GM18511 (cell line): ENCODE results near the gene HMGCL.
"Not testable (repeated sequence)": the region's sequence is repeated elsewhere in the genome, so short reads cannot be mapped to it uniquely, and the experiment has no call there.

Source experiments
- ATAC-seq: cut with Tn5 transposase; IDR thresholded peaks from one replicate; pipeline ENCODE4 v1.9.1; 2021; ENCODE audit warnings: mild to moderate bottlenecking, moderate library complexity; ENCODE audit not compliant: unreplicated experiment

Gene HMGCL

DNA sequence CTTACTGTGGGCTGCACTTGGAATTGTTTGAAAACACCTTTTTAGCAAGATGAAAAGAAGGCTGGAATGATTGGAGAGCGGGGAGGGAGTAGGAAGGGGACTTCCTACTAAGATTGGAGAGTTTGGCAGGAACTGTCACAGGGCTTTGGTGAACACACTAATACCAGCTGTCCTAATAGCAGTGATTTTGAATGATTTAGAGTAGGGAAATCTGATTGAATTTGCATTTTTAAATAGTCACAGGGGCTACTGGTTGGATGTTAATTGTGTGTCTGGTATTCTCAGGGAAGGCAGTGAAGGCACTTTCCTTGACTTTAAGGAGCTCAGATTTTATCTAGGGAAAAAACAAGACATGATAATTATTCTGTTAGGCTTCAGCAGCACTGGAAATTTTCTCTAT, 2.5 kb upstream of the HMGCL start:
- ATAC-seq: no peak

DNA sequence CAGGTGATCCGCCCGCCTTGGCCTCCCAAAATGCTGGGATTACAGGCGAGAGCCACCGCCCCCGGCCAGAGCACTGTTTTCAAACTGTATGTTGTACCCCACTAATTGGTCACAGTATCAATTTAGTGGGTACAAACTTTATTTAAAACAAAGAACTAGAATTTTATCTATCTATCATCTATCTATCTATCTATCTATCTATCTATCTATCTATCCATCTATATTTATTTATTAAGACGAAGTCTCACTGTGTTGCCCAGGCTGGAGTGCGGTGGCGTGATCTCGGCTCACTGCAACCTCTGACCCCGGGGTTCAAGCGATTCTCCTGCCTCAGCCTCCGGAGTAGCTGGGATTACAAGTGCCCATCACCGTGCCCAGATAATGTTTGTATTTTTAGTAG, 1.4 kb upstream of the HMGCL start:
- not testable (repeated sequence) for ATAC-seq

DNA sequence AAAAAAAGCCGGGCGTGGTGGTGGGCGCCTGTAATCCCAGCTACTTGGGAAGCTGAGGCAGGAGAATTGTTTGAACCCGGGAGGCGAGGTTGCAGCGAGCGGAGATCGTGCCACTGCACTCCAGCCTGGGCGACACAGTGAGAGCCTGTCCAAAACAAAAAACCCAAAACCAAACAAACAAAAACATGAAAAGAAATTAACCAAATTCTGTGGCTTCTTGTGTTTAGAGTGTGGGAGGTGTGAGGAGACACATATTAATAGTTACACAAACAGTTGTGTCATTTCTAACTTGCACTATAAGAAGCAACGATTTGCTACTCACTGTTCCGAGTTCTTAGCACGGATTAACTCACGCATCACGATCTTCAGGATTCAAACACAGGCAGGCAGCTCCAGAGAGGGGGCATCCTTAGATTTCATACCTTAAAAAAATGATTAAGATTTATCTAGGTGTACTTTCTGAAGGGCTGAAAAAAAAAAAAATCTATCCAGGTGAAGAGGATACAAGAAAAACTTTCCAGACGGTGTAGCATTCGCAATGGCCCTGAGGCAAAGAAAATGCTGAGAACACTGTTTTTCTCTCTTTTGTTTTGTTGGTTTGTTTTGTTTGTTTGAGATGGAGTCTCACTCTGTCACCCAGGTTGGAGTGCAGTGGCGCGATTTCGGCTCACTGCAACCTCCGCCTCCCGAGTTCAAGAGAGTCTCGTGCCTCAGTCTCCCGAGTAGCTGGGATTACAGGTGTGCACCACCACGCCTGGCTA, 713 bp upstream of the HMGCL start:
- ATAC-seq: peak; percentile 75

DNA sequence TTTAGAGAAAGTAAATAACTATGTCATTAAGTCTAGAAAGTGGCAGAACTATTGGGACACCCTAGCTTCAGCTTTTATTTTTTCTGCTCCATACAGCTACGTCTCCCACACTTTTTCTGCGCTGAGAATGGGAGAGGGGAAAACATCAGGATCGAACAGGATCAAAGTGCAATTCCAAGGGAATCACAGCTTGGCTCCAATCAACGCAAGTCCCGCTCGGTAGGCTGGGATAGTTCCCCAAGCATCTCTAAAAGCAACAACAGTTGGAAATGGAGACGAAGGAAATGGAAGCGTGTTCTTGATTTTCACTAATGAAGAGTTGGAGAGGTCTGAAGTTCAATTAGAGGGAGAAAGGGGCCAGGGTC, 536 bp downstream of the HMGCL start:
- ATAC-seq: no peak

DNA sequence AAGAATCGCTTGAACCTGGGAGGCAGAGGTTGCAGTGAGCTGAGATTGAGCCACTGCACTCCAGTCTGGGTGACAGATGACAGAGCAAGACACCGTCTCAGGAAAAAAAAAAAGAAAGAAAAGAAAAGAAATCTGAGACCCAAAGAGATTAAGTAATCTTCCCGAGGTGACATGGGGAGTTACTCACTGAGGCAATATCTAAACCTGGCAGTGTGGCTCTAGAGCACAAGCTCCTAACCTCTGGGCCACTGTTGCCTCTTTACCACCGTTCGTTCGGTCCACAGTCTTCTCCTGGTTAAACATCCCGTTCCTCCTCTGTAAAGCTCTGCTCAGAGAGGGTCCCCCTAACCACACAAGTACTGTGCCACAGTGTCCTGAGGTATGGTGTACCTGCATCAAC, 1.5 kb downstream of the HMGCL start:
- ATAC-seq: no peak

DNA sequence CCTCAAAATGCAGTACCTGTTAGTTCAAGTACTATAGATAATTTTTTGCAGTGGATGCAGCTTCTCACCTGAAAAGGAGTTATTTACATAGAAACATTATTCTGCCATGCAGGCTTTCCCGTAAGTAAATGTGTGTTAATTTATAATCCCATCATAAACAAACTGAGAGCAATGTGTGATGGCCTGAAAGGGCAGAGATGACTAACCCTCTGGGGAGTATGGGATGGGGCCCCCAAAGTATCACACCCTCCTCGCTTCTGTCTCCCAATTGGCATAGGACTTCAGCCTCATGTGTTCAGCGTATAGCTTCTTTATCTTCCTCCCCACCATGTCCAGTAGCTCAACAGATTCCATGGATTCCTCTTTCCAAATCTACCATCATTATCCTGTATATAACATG, 7.6 kb downstream of the HMGCL start:
- no peak for ATAC-seq

DNA sequence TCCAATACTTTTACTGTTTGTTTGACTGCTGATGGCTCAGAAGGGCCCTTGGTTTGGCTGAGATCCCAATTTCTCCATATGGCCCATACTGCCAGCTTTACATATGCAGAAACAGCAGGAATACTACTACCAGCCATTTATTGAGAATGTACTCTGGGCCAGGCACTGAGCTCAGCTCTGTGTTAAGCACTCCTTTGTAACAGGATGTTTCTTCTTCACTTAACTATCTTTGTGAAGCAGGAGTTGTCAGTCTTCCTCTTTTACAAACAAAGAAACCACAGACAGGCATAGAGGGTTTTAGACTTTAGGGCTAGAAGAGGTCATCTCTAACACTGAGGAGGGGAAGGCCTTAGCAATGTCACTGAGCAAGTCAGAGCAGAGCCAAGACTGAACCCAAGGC, 8.3 kb downstream of the HMGCL start:
- no peak for ATAC-seq

DNA sequence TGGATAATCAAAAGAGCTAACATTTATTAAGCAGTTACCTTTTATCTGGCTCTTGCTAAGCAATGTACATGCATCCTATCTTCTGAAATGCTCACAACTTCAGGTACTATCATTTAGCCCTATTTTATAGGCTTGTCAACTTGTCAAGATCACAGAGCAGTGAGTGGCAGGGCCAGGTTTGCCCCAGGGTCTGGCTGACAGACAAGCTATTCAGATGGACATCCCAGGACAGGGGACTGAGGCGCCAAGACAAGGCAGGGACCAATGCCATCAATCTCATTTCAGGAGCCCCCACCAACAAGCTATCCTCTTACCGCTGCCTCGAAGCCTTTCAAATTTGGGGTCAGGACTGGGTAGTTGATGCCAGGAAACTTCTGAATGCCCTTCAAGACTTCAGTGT, 8.9 kb downstream of the HMGCL start:
- ATAC-seq: no peak

DNA sequence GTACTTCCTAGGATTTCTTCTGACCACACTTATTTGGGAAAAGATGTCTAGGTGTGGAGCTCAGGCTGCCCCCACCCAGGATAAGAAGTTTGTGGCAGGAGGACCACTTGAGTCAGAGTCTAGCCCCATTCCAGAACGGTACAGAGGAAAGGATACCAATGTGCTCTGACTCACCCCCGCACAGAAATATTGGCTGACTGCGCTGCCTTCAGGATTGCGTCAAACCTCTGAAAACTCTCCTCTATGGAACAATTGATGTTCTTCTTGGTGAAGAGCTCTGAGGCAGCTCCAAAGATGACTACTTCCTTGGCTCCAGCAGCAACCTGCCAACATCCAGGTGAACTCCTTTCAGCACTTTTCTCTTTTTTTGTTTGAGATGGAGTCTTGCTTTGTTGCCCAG, 11.2 kb downstream of the HMGCL start:
- ATAC-seq: no peak

DNA sequence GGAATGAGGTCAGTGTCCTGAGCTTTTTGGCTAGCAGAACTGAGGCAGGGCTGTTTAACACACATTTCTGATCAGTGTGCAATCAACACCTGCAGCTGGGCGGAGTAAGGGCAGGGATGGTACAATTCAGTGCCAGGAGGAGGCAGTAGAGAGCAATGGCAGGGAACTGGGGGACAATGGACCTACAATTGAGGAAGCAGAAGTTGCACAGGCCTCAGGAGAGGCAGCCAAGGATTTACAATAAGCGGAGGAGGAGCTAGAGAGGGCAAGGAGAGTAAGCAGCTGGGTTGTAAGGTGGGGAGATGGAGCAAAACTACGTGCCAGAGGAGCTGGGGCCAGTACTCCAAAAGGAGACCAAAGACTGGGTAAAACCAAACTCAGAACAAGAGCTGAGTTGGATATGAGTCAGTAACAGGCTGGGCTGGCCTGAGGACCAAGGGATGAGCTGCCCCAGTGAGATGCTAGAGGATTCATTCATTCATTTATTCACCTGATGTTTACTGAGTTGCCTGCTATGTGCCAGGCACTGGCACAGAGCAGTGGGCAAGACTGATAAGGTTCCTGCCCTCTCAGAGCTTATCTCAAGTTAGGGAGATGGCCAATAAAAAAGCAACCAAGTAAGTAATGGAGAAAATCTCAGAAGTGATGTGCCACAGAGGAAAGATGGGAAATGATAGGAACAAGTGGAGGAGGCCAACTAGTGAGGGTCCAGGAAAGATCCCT, 14.2 kb downstream of the HMGCL start:
- no peak for ATAC-seq

DNA sequence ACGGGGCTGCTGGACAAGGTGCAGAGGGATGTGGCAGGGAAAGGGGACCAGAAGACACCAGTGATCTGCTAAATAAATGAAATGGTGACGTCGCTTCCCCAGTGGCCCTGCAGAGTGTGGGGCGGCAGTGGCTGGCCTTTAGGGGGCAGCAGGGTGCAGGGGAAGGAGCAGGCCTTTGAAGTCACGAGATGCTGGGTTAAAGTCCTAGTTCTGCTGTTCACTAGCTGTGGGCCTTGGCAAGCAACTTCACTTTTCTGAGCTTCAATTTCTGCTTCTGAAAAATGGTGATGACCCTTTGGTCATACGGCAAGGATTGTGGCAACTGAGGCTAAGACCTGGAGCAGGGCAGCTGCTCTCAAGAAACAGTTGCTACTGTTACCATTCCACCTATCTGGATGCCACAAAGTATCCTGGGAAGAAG, 15.5 kb downstream of the HMGCL start:
- peak; percentile 72 for ATAC-seq

DNA sequence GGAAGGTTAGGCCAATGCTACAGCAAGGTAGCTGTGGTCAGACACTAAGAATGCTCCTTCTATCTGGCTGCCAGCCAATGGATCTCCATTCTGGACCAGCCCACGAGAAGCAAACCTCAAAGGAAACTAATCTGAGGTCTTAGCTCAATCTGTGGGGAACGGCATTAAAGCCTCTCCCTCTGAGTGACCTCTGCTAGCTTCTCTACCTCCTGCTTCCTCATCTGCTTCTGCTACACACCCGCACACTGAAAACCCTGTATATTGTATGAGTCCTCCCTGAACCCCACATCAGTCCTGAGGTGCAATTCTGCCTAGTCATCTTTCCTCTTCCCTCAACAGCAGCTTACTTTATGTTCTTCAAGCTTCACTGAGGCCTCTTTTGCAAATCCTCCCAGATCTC, 17.8 kb downstream of the HMGCL start:
- no peak for ATAC-seq

DNA sequence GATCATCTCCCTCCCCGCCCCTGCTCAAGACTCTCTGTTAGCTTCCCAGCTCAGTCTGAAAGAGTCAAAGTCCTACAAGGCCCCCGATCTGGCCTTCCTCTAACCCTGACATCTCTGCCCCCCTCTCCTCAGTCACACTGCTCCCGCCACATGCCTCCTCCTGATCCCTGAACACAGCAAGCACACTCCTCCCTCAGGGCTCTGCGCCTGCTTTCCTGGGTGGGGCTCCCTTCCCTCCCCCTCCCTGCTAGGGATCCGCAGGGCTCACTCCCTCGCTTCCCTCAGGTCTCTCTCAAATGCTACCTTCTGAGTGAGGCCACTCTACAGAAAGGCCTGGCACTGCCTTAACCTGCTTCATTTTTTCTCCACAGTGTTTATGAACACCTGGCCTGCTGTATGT, 18.9 kb downstream of the HMGCL start:
- ATAC-seq: no peak

DNA sequence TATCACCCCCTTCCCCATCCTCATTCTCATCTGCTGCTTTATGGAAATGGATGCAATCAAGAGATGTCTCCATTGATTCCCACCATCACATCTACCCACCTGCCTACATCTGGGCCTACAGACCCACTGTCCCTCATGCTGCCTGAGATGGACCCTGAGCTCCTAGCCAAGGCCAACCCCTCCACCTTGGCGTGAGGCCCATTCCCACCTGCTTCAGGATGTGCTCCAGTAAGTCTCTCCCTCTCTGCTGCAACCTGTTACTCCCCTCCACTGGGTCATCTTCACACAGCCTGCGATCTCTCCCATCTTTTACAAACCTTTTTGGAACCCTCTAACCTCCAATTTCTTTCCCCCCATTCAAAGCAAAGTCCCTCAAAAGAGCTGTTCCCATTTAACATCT, 20.2 kb downstream of the HMGCL start:
- no peak for ATAC-seq

DNA sequence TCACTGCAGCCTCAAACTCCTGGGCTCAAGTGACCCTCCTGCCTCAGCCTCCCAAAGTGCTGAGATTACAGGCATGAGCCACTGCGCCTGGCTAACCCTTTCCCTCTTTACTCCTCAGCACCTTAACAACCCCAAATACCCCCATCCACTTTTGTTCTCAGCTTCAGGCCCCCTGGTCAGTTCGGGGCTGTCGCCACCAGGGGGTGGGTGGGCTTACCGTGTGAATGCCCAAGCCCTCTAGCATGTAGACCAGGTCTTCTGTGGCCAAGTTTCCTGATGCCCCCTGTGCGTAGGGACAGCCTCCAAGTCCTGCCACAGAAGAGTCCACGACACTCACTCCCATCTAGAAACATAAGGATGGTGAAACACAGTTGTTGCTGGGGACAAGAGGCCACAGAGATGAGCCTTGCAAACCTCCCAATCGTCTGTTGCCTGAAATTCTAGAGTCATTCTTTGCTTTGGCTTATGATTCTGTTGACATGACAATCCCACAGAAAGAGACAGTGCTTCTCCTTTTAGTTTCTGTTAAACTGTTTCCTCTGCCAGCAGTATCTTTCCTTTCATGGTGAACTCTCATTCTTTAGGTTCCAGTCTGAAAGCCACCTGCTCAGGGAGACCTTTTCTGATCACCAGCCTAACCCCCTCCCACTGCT, 20.9 kb downstream of the HMGCL start:
- no peak for ATAC-seq

DNA sequence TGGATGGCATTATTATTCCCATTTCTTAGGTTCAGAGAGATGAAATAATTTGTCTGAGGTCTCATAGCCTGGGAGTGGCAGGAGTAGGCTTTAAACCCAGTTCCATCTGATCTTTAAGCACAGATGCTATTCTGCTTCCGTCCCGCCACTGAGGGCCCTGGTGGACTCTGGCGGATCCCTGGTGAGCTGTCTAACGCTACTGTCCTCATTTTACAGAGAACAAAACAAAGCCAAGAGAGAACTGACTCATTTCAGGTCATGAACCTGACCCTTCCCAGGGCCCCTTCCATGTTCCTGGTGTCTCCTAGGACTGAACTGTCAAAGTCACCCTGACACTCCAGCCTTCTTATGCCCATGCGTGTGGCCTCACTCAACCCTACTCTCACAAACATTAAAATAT, 21.6 kb downstream of the HMGCL start:
- no peak for ATAC-seq

DNA sequence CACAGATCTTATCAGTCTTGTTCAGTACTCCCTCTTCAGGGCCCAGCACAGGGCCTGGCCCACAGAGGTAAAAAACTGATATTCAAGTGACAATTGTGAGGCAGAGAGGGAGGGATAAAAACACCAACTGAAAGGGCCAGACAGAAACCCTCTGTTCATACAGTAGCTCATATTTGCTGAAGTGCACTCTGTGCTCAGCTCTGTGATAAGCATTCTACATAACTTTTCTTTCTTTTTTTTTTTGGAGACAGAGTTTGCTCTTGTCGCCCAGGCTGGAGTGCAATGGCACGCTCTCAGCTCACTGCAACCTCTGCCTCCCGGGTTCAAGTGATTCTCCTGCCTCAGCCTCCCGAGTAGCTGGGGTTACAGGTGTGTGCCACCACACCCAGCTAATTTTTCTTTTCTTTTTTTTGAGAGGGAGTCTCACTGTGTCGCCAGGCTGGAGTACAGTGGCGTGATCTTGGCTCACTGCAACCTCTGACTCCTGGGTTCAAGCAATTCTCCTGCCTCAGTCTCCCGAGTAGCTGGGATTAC, 22.4 kb downstream of the HMGCL start:
- ATAC-seq: not testable (repeated sequence)

DNA sequence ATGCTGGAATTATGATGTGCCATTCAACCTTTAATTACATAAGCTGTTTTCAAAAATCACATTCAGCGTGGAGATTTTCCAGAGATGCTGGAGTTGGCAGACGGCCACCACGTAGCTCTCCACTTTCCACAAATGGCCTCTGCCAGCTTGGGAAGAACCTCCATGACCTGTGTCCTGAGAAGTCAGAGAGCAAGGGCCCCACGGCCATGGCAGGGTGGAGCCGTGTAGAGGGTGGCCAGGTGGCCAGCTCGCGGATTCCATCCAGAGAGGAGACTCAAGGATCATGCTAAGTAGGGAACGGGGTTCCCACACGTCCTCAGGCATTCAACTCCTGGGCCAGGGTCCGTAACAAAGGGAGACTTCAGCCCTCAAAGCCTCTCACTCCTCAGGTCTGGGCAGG, 23.4 kb downstream of the HMGCL start:
- no peak for ATAC-seq

DNA sequence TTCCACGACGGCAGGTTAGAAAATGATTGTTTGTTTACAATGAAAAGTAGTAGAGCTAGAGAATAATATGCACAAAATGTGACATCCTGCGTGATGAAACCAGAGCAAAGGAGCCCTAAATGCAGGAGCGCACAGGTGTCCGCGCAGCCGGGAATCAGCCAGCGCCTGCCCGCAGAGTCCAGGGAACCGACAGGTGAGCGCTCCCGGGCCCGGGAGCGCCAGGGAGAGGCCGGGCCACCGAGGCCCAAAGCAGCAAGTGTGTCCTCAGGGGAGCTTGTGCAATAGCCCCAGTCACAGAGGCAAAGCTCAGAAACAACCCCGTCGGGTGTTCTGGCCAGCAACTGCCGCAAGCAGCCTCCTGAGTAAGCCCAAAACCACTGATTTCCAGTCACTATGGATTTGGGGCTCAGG, 23.9 kb downstream of the HMGCL start:
- no peak for ATAC-seq

DNA sequence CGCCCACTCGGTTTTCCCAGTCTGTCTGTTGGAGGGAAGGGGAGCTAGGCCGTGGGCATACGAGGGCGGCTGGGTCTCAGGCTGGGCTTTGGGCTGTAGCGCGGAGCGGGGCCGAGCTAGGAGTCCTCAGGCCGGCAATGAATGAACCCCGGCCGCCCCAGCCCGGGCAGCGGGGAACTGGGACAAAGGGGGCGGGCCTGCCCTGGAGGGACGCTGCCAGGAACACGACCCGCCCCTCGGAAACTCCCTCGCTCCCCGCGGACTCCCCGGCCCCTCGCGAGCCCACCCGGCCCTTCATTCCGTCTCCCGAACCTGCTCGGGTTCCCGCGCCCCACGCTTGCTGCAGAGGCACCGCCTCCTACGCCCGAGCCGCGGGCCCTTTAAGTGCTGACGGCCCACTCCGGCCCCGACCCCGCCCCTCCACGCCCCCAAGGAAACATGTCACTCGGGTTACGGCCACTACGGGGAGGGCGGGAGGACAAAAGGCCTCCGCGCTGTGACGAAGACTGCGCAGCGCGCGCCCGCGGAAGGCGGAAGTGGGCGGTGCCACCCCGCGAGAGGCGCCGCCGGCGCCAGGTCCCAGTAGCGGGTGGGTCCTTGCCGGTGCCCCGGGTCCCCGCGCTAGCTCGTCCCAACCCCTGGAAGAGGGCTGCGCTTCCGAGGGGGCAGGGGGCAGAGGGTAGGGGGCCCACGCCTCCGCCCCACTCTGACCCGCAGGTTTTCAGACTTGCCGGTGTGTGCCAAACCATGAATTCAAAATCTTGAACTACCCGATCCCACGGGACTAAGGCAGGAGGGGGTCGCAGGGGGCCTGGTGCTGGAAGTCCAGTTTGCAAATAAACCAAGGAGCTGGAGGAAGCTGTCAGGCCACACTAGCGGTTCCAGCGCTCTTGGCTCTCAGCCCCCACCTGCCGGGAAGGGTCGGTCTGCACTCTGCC, 24.6 kb downstream of the HMGCL start, which contains the start of gene GALE:
TSS of gene GALE (minus strand) at position 355 of the 938 bp plus-strand sequence. CDS start 1,747 bp downstream, outside the sequence.
- peak; percentile 87 for ATAC-seq
